Gastrocnemius medialis (tissue), 4 donors: Measurements from ENCODE around the gene RYR2. TPM values are rescaled to one million over a fixed set of nuclear protein-coding genes. Genes with fewer than 3 reads are reported as not detected.

ENCODE experiments used
- ATAC-seq, 2 donors: fragments of 150-250 bp; one replicate each; pipeline ENCODE4 v1.9.1; 2016
- DNase-seq, 2 donors: peaks; one replicate each; pipeline ENCODE4 v3.0.0-alpha.2; 2019
- H3K27ac ChIP-seq, 4 donors: fragments of 200-600 bp; sonication (generic); 1 replicate in 1 of 4; 2 replicates in 3 of 4; pipeline ENCODE4 v1.5.1; 2016 to 2018; ENCODE audit warnings: mild to moderate bottlenecking in 2 of 4, moderate library complexity in 1 of 4
- H3K27me3 ChIP-seq, 3 donors: fragments of 200-600 bp; sonication (generic) in 2 of 3; 1 replicate in 1 of 3; 2 replicates in 2 of 3; pipeline versions ENCODE4 v1.5.1 to v1.6.0; 2016 to 2019; ENCODE audit warnings: mild to moderate bottlenecking in 1 of 3, moderate library complexity in 1 of 3
- H3K36me3 ChIP-seq, 2 donors: fragments of 200-600 bp; sonication (generic) in 1 of 2; one replicate each; pipeline ENCODE4 v1.5.1; 2017 to 2018
- H3K4me1 ChIP-seq, 2 donors: fragments of 200-600 bp; sonication (generic) in 1 of 2; one replicate each; pipeline ENCODE4 v1.5.1; 2016 to 2017; ENCODE audit warnings: mild to moderate bottlenecking in 2 of 2
- H3K4me3 ChIP-seq, 4 donors: fragments of 200-600 bp; sonication (generic) in 3 of 4; 1 replicate in 1 of 4; 2 replicates in 3 of 4; pipeline ENCODE4 v1.5.1; 2016 to 2019; ENCODE audit warnings: mild to moderate bottlenecking in 2 of 4
- H3K9me3 ChIP-seq, 3 donors: fragments of 200-600 bp; sonication (generic) in 2 of 3; 1 replicate in 1 of 3; 2 replicates in 2 of 3; pipeline ENCODE4 v1.5.1; 2016 to 2019
- POLR2A ChIP-seq, 2 donors: fragments of 450-650 bp; IDR thresholded peaks; one replicate each; pipeline ENCODE4 v1.6.1; 2017; ENCODE audit warnings: antibody characterized with exemption in 2 of 2, mild to moderate bottlenecking in 2 of 2, moderate library complexity in 2 of 2
- in situ Hi-C, 4 donors: fragments of 200-750 bp; cut with MboI; loops; one replicate each; pipeline versions ENCODE4 v1.15.0 to v1.8.0; 2017; ENCODE audit warnings: low sequenced_read_pairs in 4 of 4
- intact Hi-C: fragments of 100-400 bp; cut with DNase I; formaldehyde crosslinking; loops from one replicate; pipeline ENCODE4 v1.15.1; 2023; ENCODE audit warnings: low total_unique reads
- total RNA-seq, 4 donors: library from RNA; depleted of rRNA; stranded (reverse); fragments of >200 nt; gene quantifications; one replicate each; pipeline versions ENCODE4 v1.1.0 to v1.2.3, GENCODE V29; 2016
- TF ChIP-seq, protein P1 (sequence below), 5 experiments: fragments of 450-650 bp in 3 of 5; fragments of 200-600 bp in 2 of 5; sonication (generic) in 2 of 5; IDR thresholded peaks in 4 of 5; conservative IDR thresholded peaks in 1 of 5; 1 replicate in 4 of 5; 2 replicates in 1 of 5; pipeline ENCODE4 v1.5.1; 2016 to 2019; ENCODE audit warnings: antibody characterized with exemption in 5 of 5, mild to moderate bottlenecking in 3 of 5, moderate library complexity in 3 of 5

The RYR2 gene
- total RNA-seq, 4 donors from 2014 or later: 0.04 to 0.16 (median 0.07) TPM

DNA sequence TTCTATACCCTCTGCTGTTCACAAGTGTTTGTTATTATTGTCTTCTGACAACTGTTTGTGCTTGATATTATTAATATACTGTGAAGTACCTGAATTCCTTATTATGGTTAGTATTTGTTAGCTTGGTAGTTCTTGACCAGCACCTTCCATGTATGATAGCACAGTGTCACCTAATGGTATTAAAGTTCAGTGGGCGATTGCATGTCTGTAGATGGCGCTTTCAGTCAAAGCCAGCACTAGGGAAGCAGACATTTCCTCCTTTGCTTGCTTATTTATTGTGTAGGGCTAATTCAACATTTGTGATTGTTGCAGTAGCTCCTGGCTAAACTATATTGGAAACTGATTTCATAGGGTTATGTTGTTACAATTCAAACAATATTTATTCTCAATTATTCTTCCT is 630.8 kb downstream of the RYR2 start:
- DNase-seq: no peak
- Histone ChIP-seq H3K9me3 (no peaks in the 10 kb centered on the region), H3K4me1 (no peaks in the 10 kb centered on the region), H3K36me3 (no peaks in the 10 kb centered on the region), H3K27me3 (no peaks in the 10 kb centered on the region), H3K27ac (no peak overlapping the region), H3K4me3 (no peak overlapping the region)
- TF ChIP-seq, protein P1, sequence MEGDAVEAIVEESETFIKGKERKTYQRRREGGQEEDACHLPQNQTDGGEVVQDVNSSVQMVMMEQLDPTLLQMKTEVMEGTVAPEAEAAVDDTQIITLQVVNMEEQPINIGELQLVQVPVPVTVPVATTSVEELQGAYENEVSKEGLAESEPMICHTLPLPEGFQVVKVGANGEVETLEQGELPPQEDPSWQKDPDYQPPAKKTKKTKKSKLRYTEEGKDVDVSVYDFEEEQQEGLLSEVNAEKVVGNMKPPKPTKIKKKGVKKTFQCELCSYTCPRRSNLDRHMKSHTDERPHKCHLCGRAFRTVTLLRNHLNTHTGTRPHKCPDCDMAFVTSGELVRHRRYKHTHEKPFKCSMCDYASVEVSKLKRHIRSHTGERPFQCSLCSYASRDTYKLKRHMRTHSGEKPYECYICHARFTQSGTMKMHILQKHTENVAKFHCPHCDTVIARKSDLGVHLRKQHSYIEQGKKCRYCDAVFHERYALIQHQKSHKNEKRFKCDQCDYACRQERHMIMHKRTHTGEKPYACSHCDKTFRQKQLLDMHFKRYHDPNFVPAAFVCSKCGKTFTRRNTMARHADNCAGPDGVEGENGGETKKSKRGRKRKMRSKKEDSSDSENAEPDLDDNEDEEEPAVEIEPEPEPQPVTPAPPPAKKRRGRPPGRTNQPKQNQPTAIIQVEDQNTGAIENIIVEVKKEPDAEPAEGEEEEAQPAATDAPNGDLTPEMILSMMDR (IDR thresholded peaks at IDR 0.05 in 4 of 5, conservative IDR thresholded peaks at IDR 0.05 in 1 of 5): no peak
- no peak for TF ChIP-seq POLR2A (IDR thresholded peaks at IDR 0.05)
- no peak for ATAC-seq
- intact Hi-C loops (no loop called here), in situ Hi-C loops (no loop called here)

DNA sequence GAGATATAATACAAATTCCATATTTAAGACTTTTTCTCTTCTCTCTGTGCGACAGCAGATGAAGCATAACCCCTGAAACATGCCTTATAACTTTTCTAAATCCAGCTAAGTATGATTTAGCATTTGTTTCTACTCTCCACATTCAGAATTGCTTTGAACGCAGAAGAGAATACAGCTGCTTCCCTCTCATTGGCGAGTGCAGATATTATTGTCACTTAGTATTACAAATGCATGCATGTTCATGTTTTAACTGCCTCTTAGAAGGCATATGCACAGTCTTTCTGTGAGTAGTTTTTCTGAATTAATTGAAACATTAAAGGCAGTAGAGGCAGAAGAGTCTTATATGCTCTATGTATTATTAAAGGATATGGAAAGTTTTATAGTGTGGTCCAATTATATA is 631.6 kb downstream of the RYR2 start:
- in situ Hi-C loops (no loop called here), intact Hi-C loops (no loop called here)
- DNase-seq: no peak
- Histone ChIP-seq H3K4me3 (no peak overlapping the region), H3K4me1 (no peaks in the 10 kb centered on the region), H3K27me3 (no peaks in the 10 kb centered on the region), H3K9me3 (no peaks in the 10 kb centered on the region), H3K27ac (no peak overlapping the region), H3K36me3 (no peaks in the 10 kb centered on the region)
- ATAC-seq: no peak
- TF ChIP-seq, protein P1 (IDR thresholded peaks at IDR 0.05 in 4 of 5, conservative IDR thresholded peaks at IDR 0.05 in 1 of 5): no peak
- TF ChIP-seq POLR2A (IDR thresholded peaks at IDR 0.05): no peak

DNA sequence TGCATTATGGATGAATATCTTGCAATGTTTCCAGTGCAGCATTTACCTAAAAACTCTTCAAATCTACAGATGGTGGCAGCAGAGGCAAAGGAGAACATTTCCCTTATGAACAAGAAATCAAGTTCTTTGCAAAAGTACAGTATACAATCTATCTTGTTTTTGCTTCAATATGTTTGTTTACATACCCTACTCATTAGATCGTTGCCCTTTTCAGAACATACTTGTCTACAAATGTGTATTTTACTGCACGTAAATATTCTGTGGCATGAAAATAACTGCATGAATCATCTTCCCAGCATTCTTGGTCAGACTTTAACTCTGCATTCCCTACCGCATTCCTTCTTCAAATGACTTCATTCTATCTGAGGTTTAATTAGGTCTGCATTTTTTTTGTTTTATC is 636.0 kb downstream of the RYR2 start:
- in situ Hi-C loops: no loop called here
- Histone ChIP-seq H3K27ac (no peak overlapping the region), H3K4me1 (no peaks in the 10 kb centered on the region), H3K27me3 (no peaks in the 10 kb centered on the region), H3K9me3 (no peaks in the 10 kb centered on the region), H3K36me3 (no peaks in the 10 kb centered on the region), H3K4me3 (no peak overlapping the region)
- intact Hi-C loops: no loop called here
- TF ChIP-seq, protein P1 (IDR thresholded peaks at IDR 0.05 in 4 of 5, conservative IDR thresholded peaks at IDR 0.05 in 1 of 5): no peak
- TF ChIP-seq POLR2A (IDR thresholded peaks at IDR 0.05): no peak
- DNase-seq: no peak
- no peak for ATAC-seq

DNA sequence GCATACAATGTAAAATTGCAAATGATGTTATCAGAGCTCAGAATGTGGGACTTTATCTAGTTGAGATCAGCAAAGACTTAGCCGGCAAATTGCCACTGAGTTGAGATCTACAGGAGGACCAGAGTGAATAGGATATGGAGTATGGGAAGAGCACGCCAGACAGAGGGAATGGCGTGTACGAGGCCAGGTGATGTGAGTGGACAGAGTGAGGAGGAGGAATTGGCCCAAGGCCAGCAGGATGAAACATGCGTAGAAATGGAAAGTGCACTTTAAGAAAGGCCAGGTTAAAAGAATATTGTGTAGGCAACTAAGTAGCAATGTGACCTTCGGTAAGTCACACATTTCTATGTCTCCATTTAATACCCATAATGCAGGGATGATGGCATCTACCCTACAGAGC is 637.7 kb downstream of the RYR2 start:
- in situ Hi-C loops (no loop called here), intact Hi-C loops (no loop called here)
- Histone ChIP-seq H3K9me3 (no peaks in the 10 kb centered on the region), H3K27me3 (no peaks in the 10 kb centered on the region), H3K27ac (no peak overlapping the region), H3K4me1 (no peaks in the 10 kb centered on the region), H3K36me3 (no peaks in the 10 kb centered on the region), H3K4me3 (no peak overlapping the region)
- ATAC-seq (no peak), DNase-seq (no peak)
- TF ChIP-seq, protein P1 (IDR thresholded peaks at IDR 0.05 in 4 of 5, conservative IDR thresholded peaks at IDR 0.05 in 1 of 5): no peak
- TF ChIP-seq POLR2A (IDR thresholded peaks at IDR 0.05): no peak

DNA sequence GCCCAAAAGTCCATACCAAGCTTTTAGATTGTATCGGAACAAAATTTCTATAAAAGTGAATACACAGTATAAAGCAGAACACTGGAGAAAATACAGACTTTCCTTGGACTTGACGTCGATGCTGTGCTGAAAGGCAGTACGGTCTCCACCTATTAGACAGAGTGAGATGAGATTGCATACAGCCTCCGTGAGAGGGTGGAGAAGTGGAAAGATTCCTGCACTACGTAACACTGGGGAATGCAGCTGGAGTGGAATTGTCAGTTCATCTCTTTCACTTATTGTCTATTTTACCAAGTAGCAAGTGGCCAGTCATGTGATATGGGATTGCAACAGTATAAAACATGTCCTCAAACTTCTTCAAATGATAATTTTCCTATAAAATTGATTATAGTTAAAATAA is 639.2 kb downstream of the RYR2 start:
- no peaks in the 10 kb centered on the region for H3K9me3 ChIP-seq
- intact Hi-C loops (no loop called here), in situ Hi-C loops (no loop called here)
- no peaks in the 10 kb centered on the region for H3K27me3 ChIP-seq
- TF ChIP-seq, protein P1 (IDR thresholded peaks at IDR 0.05 in 4 of 5, conservative IDR thresholded peaks at IDR 0.05 in 1 of 5): no peak
- no peak for TF ChIP-seq POLR2A (IDR thresholded peaks at IDR 0.05)
- DNase-seq (no peak), ATAC-seq (no peak)
- H3K4me3 ChIP-seq: no peak overlapping the region
- no peak overlapping the region for H3K27ac ChIP-seq
- H3K4me1 ChIP-seq: no peaks in the 10 kb centered on the region
- H3K36me3 ChIP-seq: no peaks in the 10 kb centered on the region
